Prostate gland (tissue), 2 donors: ENCODE measurements around the gene NSUN3. TPM values are rescaled to one million over a fixed set of nuclear protein-coding genes. Genes with fewer than 3 reads are reported as not detected.

ENCODE experiments used
- DNase-seq: peaks from one replicate; pipeline ENCODE4 v3.0.0-alpha.2; 2019; ENCODE audit warnings: low spot score
- H3K27ac ChIP-seq, 2 donors: fragments of 200-600 bp; sonication (generic); 2 replicates each; pipeline ENCODE4 v1.5.1; 2017 to 2019
- H3K27me3 ChIP-seq: fragments of 200-600 bp; sonication (generic); replicated peaks from 2 replicates; pipeline ENCODE4 v1.5.1; 2019; ENCODE audit not compliant: insufficient read depth
- H3K36me3 ChIP-seq, 2 donors: fragments of 200-600 bp; sonication (generic); 1 replicate in 1 of 2; 2 replicates in 1 of 2; pipeline versions ENCODE4 v1.5.1 to v1.8.1; 2017 to 2019
- H3K4me1 ChIP-seq: fragments of 200-600 bp; sonication (generic); replicated peaks from 2 replicates; pipeline ENCODE4 v1.5.1; 2019
- H3K4me3 ChIP-seq, 2 donors: fragments of 200-600 bp; sonication (generic); 2 replicates each; pipeline ENCODE4 v1.5.1; 2017 to 2019
- H3K9me3 ChIP-seq: fragments of 200-600 bp; sonication (generic); 2 replicates; pipeline ENCODE4 v1.5.1; 2017
- POLR2A ChIP-seq: fragments of 450-650 bp; IDR thresholded peaks from one replicate; pipeline ENCODE4 v1.6.1; 2016; ENCODE audit warnings: antibody characterized with exemption, mild to moderate bottlenecking
- POLR2AphosphoS5 ChIP-seq: sonication (generic); formaldehyde crosslinking; IDR thresholded peaks from one replicate; pipeline ENCODE4 v1.6.1; 2017; ENCODE audit warnings: antibody characterized with exemption
- WGBS: methylation state at CpG from one replicate; pipeline ENCODE4 v1.1.5; 2018; 5-methylcytosine and 5-hydroxymethylcytosine counted together
- intact Hi-C: fragments of 100-400 bp; cut with DNase I; formaldehyde crosslinking; loops from one replicate; pipeline ENCODE4 v1.14.2; 2022
- total RNA-seq, 2 donors: library from RNA; depleted of rRNA; stranded (reverse); fragments of >200 nt; gene quantifications; one replicate each; pipeline ENCODE4 v1.1.0, GENCODE V29; 2016
- TF ChIP-seq, protein P1 (sequence below), 4 experiments: fragments of 200-600 bp in 2 of 4; fragments of 450-650 bp in 2 of 4; sonication (generic) in 2 of 4; IDR thresholded peaks; 1 replicate in 3 of 4; 2 replicates in 1 of 4; pipeline ENCODE4 v1.5.1; 2016 to 2019; ENCODE audit warnings: antibody characterized with exemption in 4 of 4, mild to moderate bottlenecking in 2 of 4, moderate library complexity in 2 of 4

Gene NSUN3
- total RNA-seq, 2 donors from 2014 or later, result 9.2 to 12.2 TPM

DNA sequence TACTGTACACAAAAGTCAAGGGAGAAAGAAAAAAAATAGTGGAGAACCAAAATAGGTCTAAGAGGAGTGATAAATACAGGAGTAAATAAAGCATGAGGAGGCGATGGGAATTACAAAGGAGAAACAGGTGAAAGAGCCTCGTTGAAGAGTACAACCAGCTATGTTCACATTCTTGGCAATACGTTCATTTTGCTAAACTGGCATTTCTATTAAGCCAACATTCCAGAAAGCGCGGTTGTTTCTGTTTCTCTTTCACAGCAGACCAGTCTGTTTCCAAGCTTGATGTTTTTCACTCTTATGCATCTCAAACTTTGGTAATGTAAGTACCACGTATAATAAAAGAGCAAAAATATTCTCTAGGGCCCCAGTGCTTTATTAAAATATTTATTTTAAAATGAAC, 74.5 kb downstream of the NSUN3 start:
- no peaks in the 10 kb centered on the region for H3K9me3 ChIP-seq
- WGBS, result 26% methylated on average over 6 of the region's 6 CpGs
- H3K27ac ChIP-seq, result no peak overlapping the region
- no peak for DNase-seq
- H3K4me1 ChIP-seq, result no peaks in the 10 kb centered on the region
- H3K4me3 ChIP-seq, result no peak overlapping the region
- no peaks in the 10 kb centered on the region for H3K27me3 ChIP-seq
- H3K36me3 ChIP-seq, result no peaks in the 10 kb centered on the region
- no peak for TF ChIP-seq POLR2AphosphoS5
- TF ChIP-seq, protein P1, sequence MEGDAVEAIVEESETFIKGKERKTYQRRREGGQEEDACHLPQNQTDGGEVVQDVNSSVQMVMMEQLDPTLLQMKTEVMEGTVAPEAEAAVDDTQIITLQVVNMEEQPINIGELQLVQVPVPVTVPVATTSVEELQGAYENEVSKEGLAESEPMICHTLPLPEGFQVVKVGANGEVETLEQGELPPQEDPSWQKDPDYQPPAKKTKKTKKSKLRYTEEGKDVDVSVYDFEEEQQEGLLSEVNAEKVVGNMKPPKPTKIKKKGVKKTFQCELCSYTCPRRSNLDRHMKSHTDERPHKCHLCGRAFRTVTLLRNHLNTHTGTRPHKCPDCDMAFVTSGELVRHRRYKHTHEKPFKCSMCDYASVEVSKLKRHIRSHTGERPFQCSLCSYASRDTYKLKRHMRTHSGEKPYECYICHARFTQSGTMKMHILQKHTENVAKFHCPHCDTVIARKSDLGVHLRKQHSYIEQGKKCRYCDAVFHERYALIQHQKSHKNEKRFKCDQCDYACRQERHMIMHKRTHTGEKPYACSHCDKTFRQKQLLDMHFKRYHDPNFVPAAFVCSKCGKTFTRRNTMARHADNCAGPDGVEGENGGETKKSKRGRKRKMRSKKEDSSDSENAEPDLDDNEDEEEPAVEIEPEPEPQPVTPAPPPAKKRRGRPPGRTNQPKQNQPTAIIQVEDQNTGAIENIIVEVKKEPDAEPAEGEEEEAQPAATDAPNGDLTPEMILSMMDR (IDR thresholded peaks at IDR 0.05), result no peak
- no peak for TF ChIP-seq POLR2A
- intact Hi-C loops, result no loop called here

DNA sequence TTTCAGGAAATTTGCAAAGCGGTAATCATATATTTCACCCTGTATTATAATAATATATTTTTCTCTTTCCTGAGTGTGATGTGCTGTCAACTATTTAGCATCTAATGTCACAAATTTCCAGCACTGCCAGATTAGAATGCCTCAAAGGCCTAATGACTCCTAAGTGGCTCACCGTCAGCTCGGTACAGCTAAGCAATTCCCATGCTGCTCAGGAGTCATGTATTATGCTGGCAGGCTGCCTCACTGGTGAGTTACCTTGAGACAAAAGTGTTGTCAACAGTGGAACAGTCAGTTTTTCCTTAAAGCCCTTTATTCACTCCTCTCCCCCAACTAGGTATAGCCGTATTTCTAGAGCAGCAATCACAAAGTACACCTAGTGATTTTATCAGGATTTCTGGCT, 83.6 kb downstream of the NSUN3 start:
- no peak for DNase-seq
- Histone ChIP-seq H3K4me3 (no peak overlapping the region), H3K27ac (no peak overlapping the region), H3K27me3 (no peaks in the 10 kb centered on the region), H3K9me3 (no peaks in the 10 kb centered on the region), H3K4me1 (no peaks in the 10 kb centered on the region), H3K36me3 (no peaks in the 10 kb centered on the region)
- intact Hi-C loops, result no loop called here
- WGBS, result 78% methylated on average over 4 of the region's 4 CpGs
- no peak for TF ChIP-seq POLR2A

DNA sequence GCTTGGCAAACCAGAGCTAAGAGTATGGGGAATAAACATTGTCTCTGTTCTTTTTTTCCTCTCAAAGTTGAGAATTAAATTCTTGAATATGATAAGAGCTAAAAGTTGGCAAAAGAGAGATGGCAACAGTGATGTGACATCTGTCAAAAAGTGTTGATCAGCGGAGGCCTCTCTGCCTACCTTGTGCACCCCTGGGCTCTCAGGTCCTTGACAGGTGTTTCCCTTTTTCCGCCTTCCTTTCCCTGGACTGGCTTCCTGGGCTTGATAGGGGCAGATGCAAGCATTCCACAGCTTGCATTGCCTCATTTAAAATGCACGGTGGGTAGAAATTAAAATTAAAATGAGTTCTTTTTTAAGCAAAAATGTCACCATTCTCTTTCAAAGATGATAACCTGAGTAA, 84.2 kb downstream of the NSUN3 start:
- no peaks in the 10 kb centered on the region for H3K4me1 ChIP-seq
- intact Hi-C loops, result no loop called here
- 78% methylated on average over 3 of the region's 3 CpGs for WGBS

DNA sequence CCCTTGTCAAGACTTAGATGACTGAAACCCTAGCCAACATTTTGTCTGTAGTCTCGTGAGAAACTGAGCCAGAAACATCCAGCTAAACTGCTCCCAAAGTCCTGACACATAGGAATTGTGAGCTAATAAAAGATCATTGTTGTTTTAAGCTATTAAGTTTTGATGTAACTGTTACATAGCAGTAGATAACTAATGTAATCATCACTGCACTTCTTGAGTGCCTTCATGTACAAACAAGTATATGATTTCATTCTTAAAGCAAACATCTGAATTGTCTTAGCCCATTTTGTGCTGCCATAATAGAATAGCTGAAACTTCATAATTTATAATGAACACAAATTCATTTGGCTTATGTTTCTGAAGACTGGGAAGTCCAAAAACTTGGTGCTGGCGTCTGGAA, 87.3 kb downstream of the NSUN3 start:
- 44% methylated on average over 2 of the region's 2 CpGs for WGBS
- Histone ChIP-seq H3K27ac (no peak overlapping the region), H3K4me1 (no peaks in the 10 kb centered on the region), H3K36me3 (no peaks in the 10 kb centered on the region), H3K27me3 (no peaks in the 10 kb centered on the region), H3K4me3 (no peak overlapping the region), H3K9me3 (no peaks in the 10 kb centered on the region)
- intact Hi-C loops, result no loop called here
- no peak for DNase-seq
- TF ChIP-seq POLR2AphosphoS5 (no peak), POLR2A (no peak)
- TF ChIP-seq, protein P1 (IDR thresholded peaks at IDR 0.05), result no peak

More for the DNA sequence above, 84.2 kb downstream of the NSUN3 start:
- H3K27me3 ChIP-seq, result no peaks in the 10 kb centered on the region
- TF ChIP-seq POLR2AphosphoS5, result no peak
- TF ChIP-seq, protein P1 (IDR thresholded peaks at IDR 0.05), result no peak
- no peak for TF ChIP-seq POLR2A
- DNase-seq, result no peak
- H3K9me3 ChIP-seq, result no peaks in the 10 kb centered on the region
- no peak overlapping the region for H3K27ac ChIP-seq
- H3K4me3 ChIP-seq, result no peak overlapping the region
- H3K36me3 ChIP-seq, result no peaks in the 10 kb centered on the region

DNA sequence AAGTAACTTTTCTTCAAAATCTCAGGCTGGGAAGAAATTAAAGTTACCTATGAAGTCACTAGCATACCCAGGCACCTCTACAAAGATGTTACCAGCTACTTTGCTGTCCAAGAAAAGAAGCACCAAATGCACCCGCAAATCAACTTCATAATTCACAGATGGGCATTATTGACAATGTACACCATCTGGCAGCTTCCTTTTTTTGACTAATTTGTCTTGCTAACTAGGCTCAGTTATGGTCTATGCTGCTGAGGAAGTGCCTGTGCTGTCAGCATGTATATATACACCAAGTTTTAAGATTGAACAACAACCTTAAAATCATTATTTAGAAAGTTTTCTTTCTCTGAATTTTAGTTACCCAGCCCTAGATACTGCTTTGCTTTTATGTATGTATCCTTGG, 93.8 kb downstream of the NSUN3 start:
- Histone ChIP-seq H3K4me3 (no peak overlapping the region), H3K27me3 (no peaks in the 10 kb centered on the region), H3K9me3 (no peaks in the 10 kb centered on the region), H3K36me3 (no peaks in the 10 kb centered on the region), H3K27ac (no peak overlapping the region), H3K4me1 (no peaks in the 10 kb centered on the region)
- no peak for DNase-seq
- WGBS, result 80% methylated on average over 1 of the region's 1 CpG
- TF ChIP-seq POLR2AphosphoS5, result no peak
- TF ChIP-seq POLR2A, result no peak
- TF ChIP-seq, protein P1 (IDR thresholded peaks at IDR 0.05), result no peak
- intact Hi-C loops, result no loop called here
